Measurements from ENCODE around the gene ZFP69B. TPM values are rescaled to one million over a fixed set of nuclear protein-coding genes. Genes with fewer than 3 reads are reported as not detected.

The ZFP69B gene
- total and polyA plus RNA-seq, 2 experiments from 2014 or later = 5.2 to 10.8 TPM

DNA sequence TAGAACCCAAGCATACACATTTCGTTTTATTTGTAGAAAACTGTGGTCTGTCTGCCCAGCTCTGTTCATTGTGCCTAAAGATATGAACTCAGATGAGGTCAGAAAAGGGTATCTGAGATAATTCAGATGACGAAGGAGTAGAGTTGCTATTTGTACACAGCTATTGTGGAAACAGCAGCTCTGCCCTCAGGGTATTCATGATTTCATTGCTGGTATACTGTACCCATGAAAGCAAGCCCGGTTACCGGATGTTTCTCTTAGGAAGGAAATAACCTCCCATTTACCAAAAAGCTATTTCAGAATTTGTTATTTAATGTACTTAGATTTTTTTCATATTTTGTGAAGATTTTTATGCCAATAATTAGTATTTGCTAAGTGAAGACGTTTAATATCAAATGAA lies 39.0 kb upstream of the ZFP69B start:
- no peak overlapping the region for H3K4me2 ChIP-seq
- Mint-ChIP-seq H3K27ac (no peak overlapping the region), H3K9me3 (no peaks in the 10 kb centered on the region), H3K36me3 (ENCODE audit: low read depth) (no peaks in the 10 kb centered on the region), H3K27me3 (ENCODE audit: insufficient read depth, low read depth, poor library complexity) (peaks cover 2% of the 10 kb centered on the region), H3K4me3 (no peak overlapping the region), H3K4me1 (peaks cover 11% of the 10 kb centered on the region)
- DNase-seq (ENCODE audit: low spot score) (no peak), ATAC-seq (no peak)
- no peak for TF ChIP-seq ETS1 (IDR thresholded peaks at IDR 0.05)
- no peak for TF ChIP-seq NANOG (IDR thresholded peaks at IDR 0.05; ENCODE audit: borderline replicate concordance)
- no peak for TF ChIP-seq ZNF462 (CRISPR knock-in tag; IDR thresholded peaks at IDR 0.05)
- TF ChIP-seq JUNB (IDR thresholded peaks at IDR 0.05; ENCODE audit: unreplicated experiment) = no peak
- TF ChIP-seq EZH2phosphoT487 (IDR thresholded peaks at IDR 0.05; ENCODE audit: unreplicated experiment) = no peak
- no peak for TF ChIP-seq POLR2AphosphoS5 (IDR thresholded peaks at IDR 0.05; ENCODE audit: low read depth)
- no peak for TF ChIP-seq ZNF114 (CRISPR knock-in tag; IDR thresholded peaks at IDR 0.05)
- TF ChIP-seq, protein P1, sequence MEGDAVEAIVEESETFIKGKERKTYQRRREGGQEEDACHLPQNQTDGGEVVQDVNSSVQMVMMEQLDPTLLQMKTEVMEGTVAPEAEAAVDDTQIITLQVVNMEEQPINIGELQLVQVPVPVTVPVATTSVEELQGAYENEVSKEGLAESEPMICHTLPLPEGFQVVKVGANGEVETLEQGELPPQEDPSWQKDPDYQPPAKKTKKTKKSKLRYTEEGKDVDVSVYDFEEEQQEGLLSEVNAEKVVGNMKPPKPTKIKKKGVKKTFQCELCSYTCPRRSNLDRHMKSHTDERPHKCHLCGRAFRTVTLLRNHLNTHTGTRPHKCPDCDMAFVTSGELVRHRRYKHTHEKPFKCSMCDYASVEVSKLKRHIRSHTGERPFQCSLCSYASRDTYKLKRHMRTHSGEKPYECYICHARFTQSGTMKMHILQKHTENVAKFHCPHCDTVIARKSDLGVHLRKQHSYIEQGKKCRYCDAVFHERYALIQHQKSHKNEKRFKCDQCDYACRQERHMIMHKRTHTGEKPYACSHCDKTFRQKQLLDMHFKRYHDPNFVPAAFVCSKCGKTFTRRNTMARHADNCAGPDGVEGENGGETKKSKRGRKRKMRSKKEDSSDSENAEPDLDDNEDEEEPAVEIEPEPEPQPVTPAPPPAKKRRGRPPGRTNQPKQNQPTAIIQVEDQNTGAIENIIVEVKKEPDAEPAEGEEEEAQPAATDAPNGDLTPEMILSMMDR (conservative IDR thresholded peaks at IDR 0.05; ENCODE audit: low read depth in 2 of 2) = no peak
- TF ChIP-seq ZNF331 (CRISPR knock-in tag; IDR thresholded peaks at IDR 0.05; ENCODE audit: low read depth) = no peak
- no peak for TF ChIP-seq STAT1 (IDR thresholded peaks at IDR 0.05; ENCODE audit: unreplicated experiment)
- no peak for TF ChIP-seq REST (IDR thresholded peaks at IDR 0.05; ENCODE audit: unreplicated experiment)
- no peak for TF ChIP-seq CREB1 (CRISPR knock-in tag; IDR thresholded peaks at IDR 0.05; ENCODE audit: low read depth)
- no peak for TF ChIP-seq EZH2 (IDR thresholded peaks at IDR 0.05; ENCODE audit: low read depth, unreplicated experiment)
- H3K4me1 ChIP-seq (ENCODE audit: insufficient read depth) = peaks cover 5% of the 10 kb centered on the region; the same call in 1 of the 2 replicates
- H3K27me3 ChIP-seq (ENCODE audit: insufficient read depth) = no peaks in the 10 kb centered on the region
- no peaks in the 10 kb centered on the region for H3F3A ChIP-seq (replicated peaks; ENCODE audit: low read depth)
- H3K79me2 ChIP-seq (replicated peaks; ENCODE audit: insufficient read depth) = no peaks in the 10 kb centered on the region
- H3K4me3 ChIP-seq = no peak overlapping the region
- H3K9me2 ChIP-seq (ENCODE audit: insufficient read depth) = no peaks in the 10 kb centered on the region
- H2AFZ ChIP-seq = no peak overlapping the region
- H3K36me3 ChIP-seq (ENCODE audit: insufficient read depth) = no peaks in the 10 kb centered on the region
- H4K20me1 ChIP-seq (replicated peaks; ENCODE audit: insufficient read depth) = no peaks in the 10 kb centered on the region
- H3K27ac ChIP-seq (ENCODE audit: low read depth) = no peak overlapping the region

Data from GM23338 (cell line).